IMR-90 (cell line): Measurements from ENCODE around the gene KCNMA1. TPM values are rescaled to one million over a fixed set of nuclear protein-coding genes. Genes with fewer than 3 reads are reported as not detected.

ENCODE experiments used
- ATAC-seq: fragments of 200-7000 bp; cut with Tn5 transposase; 2 replicates; pipeline ENCODE4 v1.9.1; 2020; ENCODE audit warnings: low read depth, mild to moderate bottlenecking, moderate library complexity
- BruUV-seq: library from RNA; stranded (reverse); fragments of 400-500 nt; replicated peaks from 2 replicates; lab custom pipeline; 2021; lab: Mats Ljungman, UMichigan
- CTCF ChIA-PET: fragments of 300-600 bp; formaldehyde crosslinking; extraction: SDS; loops from one replicate; lab custom pipeline; 2021; ENCODE audit warnings: antibody characterized with exemption; lab: Yijun Ruan, JAX
- POLR2A ChIA-PET: fragments of 300-600 bp; sonication (Branson Sonifier 250); formaldehyde crosslinking; loops from one replicate; lab custom pipeline; 2022; ENCODE audit warnings: antibody characterized with exemption; ENCODE audit not compliant: unreplicated experiment; lab: Charles Lee
- DNase-seq: peaks from one replicate; pipeline ENCODE4 v3.0.0; 2013
- H2AFZ ChIP-seq: replicated peaks from 2 replicates; pipeline ENCODE3; 2013; ENCODE audit warnings: low read length, mild to moderate bottlenecking; ENCODE audit not compliant: poor library complexity
- H2AK5ac ChIP-seq: 2 replicates; pipeline ENCODE4 v1.6.1; 2013; ENCODE audit warnings: low read depth, low read length, inconsistent platforms
- H2AK9ac ChIP-seq: replicated peaks from 2 replicates; pipeline ENCODE3; 2013; ENCODE audit warnings: mild to moderate bottlenecking, low read depth, low read length, moderate library complexity; ENCODE audit not compliant: poor library complexity
- H2BK120ac ChIP-seq: 2 replicates; pipeline ENCODE4 v1.6.1; 2013; ENCODE audit warnings: low read depth, low read length, inconsistent platforms
- H2BK15ac ChIP-seq: 3 replicates; pipeline ENCODE4 v1.6.1; 2013; ENCODE audit warnings: low read depth, low read length, inconsistent platforms
- H2BK20ac ChIP-seq: 2 replicates; pipeline ENCODE4 v1.6.1; 2013; ENCODE audit warnings: low read depth, mild to moderate bottlenecking, inconsistent platforms, low read length, moderate library complexity
- H2BK5ac ChIP-seq: 2 replicates; pipeline ENCODE4 v1.6.1; 2013; ENCODE audit warnings: mild to moderate bottlenecking, low read depth, low read length, inconsistent platforms; ENCODE audit not compliant: poor library complexity, severe bottlenecking
- H3K14ac ChIP-seq: replicated peaks from 2 replicates; pipeline ENCODE4 v1.6.1; 2013; ENCODE audit warnings: low read depth, low read length, inconsistent platforms
- H3K18ac ChIP-seq: 2 replicates; pipeline ENCODE4 v1.6.1; 2013; ENCODE audit warnings: low read depth, low read length, control low read depth
- H3K23ac ChIP-seq: 2 replicates; pipeline ENCODE4 v1.6.1; 2013; ENCODE audit warnings: low read depth, low read length, inconsistent platforms
- H3K27ac ChIP-seq: 2 replicates; pipeline ENCODE4 v1.5.1; 2013; ENCODE audit warnings: mild to moderate bottlenecking, control low read depth, low read length; ENCODE audit not compliant: insufficient read depth
- H3K27me3 ChIP-seq: 2 replicates; pipeline ENCODE4 v1.6.1; 2013; ENCODE audit warnings: low read length; ENCODE audit not compliant: control insufficient read depth, insufficient read depth
- H3K36me3 ChIP-seq: 2 replicates; pipeline ENCODE4 v1.6.1; 2013; ENCODE audit warnings: low read length, mixed read lengths; ENCODE audit not compliant: control insufficient read depth, insufficient read depth
- H3K4ac ChIP-seq: 2 replicates; pipeline ENCODE4 v1.6.1; 2013; ENCODE audit warnings: low read depth, low read length, inconsistent platforms
- H3K4me1 ChIP-seq: 2 replicates; pipeline ENCODE4 v1.6.1; 2013; ENCODE audit warnings: low read length, mixed read lengths; ENCODE audit not compliant: control insufficient read depth, insufficient read depth
- H3K4me2 ChIP-seq: 2 replicates; pipeline ENCODE4 v1.6.1; 2013; ENCODE audit warnings: low read depth, mild to moderate bottlenecking, control low read depth, low read length, moderate library complexity
- H3K4me3 ChIP-seq: 2 replicates; pipeline ENCODE4 v1.5.1; 2013; ENCODE audit warnings: low read depth, mild to moderate bottlenecking, control low read depth, low read length, moderate library complexity; ENCODE audit not compliant: insufficient read depth
- H3K56ac ChIP-seq: 2 replicates; pipeline ENCODE4 v1.6.1; 2013; ENCODE audit warnings: low read length, inconsistent platforms; ENCODE audit not compliant: insufficient read depth; ENCODE audit errors: extremely low read depth
- H3K79me1 ChIP-seq, 2 experiments: 2 replicates each; pipeline ENCODE4 v1.6.1; 2013; ENCODE audit warnings: low read length in 2 of 2, inconsistent platforms in 1 of 2, low read depth in 1 of 2
- H3K9ac ChIP-seq: 2 replicates; pipeline ENCODE4 v1.6.1; 2013; ENCODE audit warnings: low read depth, low read length, control low read depth
- H3K9me1 ChIP-seq: 2 replicates; pipeline ENCODE4 v1.6.1; 2013; ENCODE audit warnings: low read length, inconsistent platforms; ENCODE audit not compliant: insufficient read depth
- H3K9me3 ChIP-seq: 2 replicates; pipeline ENCODE4 v1.6.1; 2013; ENCODE audit warnings: low read length; ENCODE audit not compliant: control insufficient read depth, insufficient read depth
- H4K20me1 ChIP-seq: 2 replicates; pipeline ENCODE4 v1.6.1; 2013; ENCODE audit warnings: low read length, inconsistent platforms; ENCODE audit not compliant: insufficient read depth
- H4K5ac ChIP-seq: 2 replicates; pipeline ENCODE4 v1.6.1; 2013; ENCODE audit warnings: mild to moderate bottlenecking, low read depth, low read length, control low read depth
- H4K8ac ChIP-seq, 2 experiments: 2 replicates each; pipeline ENCODE4 v1.6.1; 2013; ENCODE audit warnings: low read depth in 2 of 2, low read length in 2 of 2, control low read depth in 1 of 2, inconsistent platforms in 1 of 2
- H4K91ac ChIP-seq: 2 replicates; pipeline ENCODE4 v1.6.1; 2013; ENCODE audit warnings: low read depth, low read length, inconsistent platforms; ENCODE audit not compliant: insufficient read depth
- CEBPB ChIP-seq: IDR thresholded peaks from 2 replicates; pipeline ENCODE4 v1.6.1; 2012; ENCODE audit warnings: low read depth, low read length, improper control_type of control experiment
- POLR2A ChIP-seq: IDR thresholded peaks from 2 replicates; pipeline ENCODE4 v1.6.1; 2012; ENCODE audit warnings: mild to moderate bottlenecking, low read depth, low read length
- RAD21 ChIP-seq: IDR thresholded peaks from 2 replicates; pipeline ENCODE4 v1.6.1; 2012; ENCODE audit warnings: low read length, improper control_type of control experiment
- SMC3 ChIP-seq: fragments of 150-350 bp; IDR thresholded peaks from 2 replicates; pipeline ENCODE4 v1.6.1; 2016; ENCODE audit warnings: low read depth, mild to moderate bottlenecking, antibody characterized with exemption, low read length, moderate library complexity
- WGBS, 2 experiments: methylation state at CpG; one replicate each; pipeline versions ENCODE4 v1.1.5 to v1.1.7; 2013; ENCODE audit warnings: missing lambda C conversion rate in 2 of 2; ENCODE audit not compliant: insufficient read length in 1 of 2; ENCODE audit errors: extremely low coverage in 2 of 2; 5-methylcytosine and 5-hydroxymethylcytosine counted together
- dilution Hi-C: fragments of 300-500 bp; cut with HindIII; formaldehyde crosslinking; loops from one replicate; pipeline ENCODE4 v1.14.3; 2018; ENCODE audit warnings: low sequenced_read_pairs; ENCODE audit not compliant: unreplicated experiment
- in situ Hi-C: fragments of 300-500 bp; cut with MboI; formaldehyde crosslinking; loops from 3 replicates; pipeline ENCODE4 v1.14.3; 2019; ENCODE audit warnings: low sequenced_read_pairs, inconsistent platforms, mixed read lengths
- intact Hi-C: fragments of 100-400 bp; cut with micrococcal nuclease; formaldehyde crosslinking; loops from 2 replicates; pipeline ENCODE4 v1.10.0; 2022
- polyA plus RNA-seq, 3 experiments: library from polyadenylated mRNA; depleted of rRNA; stranded (reverse); fragments of >200 nt; gene quantifications; 2 replicates each; pipeline ENCODE4 v1.2.3, GENCODE V29; 2012; ENCODE audit warnings: low replicate concordance in 1 of 3
- total RNA-seq: library from RNA; depleted of rRNA; stranded (reverse); fragments of >200 nt; gene quantifications from 2 replicates; pipeline ENCODE4 v1.2.3, GENCODE V29; 2012
- TF ChIP-seq, protein P1 (sequence below): conservative IDR thresholded peaks from 2 replicates; pipeline ENCODE4 v1.5.1; 2012; ENCODE audit warnings: mild to moderate bottlenecking, low read depth, low read length, improper control_type of control experiment

KCNMA1 gene
- total and polyA plus RNA-seq, 2 of the 4 experiments (the other 2 are of a cell fraction) = 25.6 to 29.6 TPM

DNA sequence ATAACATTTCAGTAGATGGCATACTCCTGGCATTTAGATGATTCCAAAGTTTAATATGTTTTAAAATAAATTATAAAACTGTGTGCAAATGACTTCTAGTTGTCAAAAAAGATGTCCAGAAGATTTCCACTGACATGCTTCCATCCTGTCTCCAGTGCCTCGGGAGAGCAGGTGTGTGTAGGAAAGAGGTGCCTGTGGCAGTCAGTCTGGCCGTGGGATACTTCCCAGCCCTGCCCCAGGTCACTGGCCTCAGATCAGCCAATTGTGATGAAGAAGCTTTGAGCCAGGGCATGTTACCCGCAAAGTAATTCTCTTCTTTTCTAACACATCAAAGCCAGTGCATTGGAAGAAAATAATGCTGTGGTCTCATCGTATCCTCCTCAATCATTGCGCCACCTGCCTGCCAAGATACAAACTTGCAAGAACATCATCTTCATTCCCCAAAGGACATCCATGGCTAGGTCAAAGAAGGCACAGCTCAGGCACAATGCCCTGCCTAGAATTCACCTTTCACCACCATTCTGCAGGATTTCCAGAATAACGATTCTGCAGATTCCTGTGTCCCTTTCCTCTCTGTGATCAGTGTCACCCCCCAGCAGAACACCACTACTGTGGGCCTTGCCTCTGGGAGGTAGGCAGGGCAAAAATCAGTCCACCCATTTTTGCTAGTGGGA, 6.3 kb upstream of the KCNMA1 start:
- DNase-seq (peak; percentile 73), ATAC-seq (peak; percentile 83)
- Histone ChIP-seq H2AK5ac (peak overlapping the region; percentile 53; the same call in 1 of the 2 replicates), H3K27me3 (peaks cover 25% of the 10 kb centered on the region), H4K91ac (no peak overlapping the region), H3K9me1 (no peaks in the 10 kb centered on the region), H3K9me3 (peaks cover 2% of the 10 kb centered on the region; the same call in 1 of the 2 replicates), H3K4me1 (no peaks in the 10 kb centered on the region), H3K18ac (no peak overlapping the region), H3K4ac (no peak overlapping the region), H4K5ac (no peak overlapping the region), H2BK5ac (no peak overlapping the region), H4K20me1 (no peaks in the 10 kb centered on the region), H3K56ac (no peak overlapping the region), H3K9ac (no peak overlapping the region), H3K23ac (no peak overlapping the region), H3K4me2 (no peak overlapping the region), H2BK15ac (no peak overlapping the region), H3K4me3 (no peak overlapping the region), H4K8ac (no peak overlapping the region), H2BK120ac (no peak overlapping the region), H2AFZ (peak overlapping the region; percentile 67), H2BK20ac (no peak overlapping the region), H3K79me1 (no peaks in the 10 kb centered on the region), H3K14ac (no peak overlapping the region), H3K27ac (no peak overlapping the region), H2AK9ac (no peak overlapping the region), H3K36me3 (no peaks in the 10 kb centered on the region)
- WGBS, 2 experiments = no CpG with 5 or more reads among the region's 6 CpGs
- intact Hi-C loops (loop anchor here (1.0 to 2.0 kb wide), 2 partner anchors 67 to 479 kb away; no protein-coding TSS in a partner anchor), in situ Hi-C loops (loop anchor here (5.0 kb wide), 2 partner anchors 392 to 477 kb away; no protein-coding TSS in a partner anchor), dilution Hi-C loops (no loop called here)
- ChIA-PET CTCF (interaction anchor here (0.6 to 1.8 kb wide), 3 partner anchors 65 to 470 kb away, joined by 3 to 11 read pairs (median 4); no protein-coding TSS in a partner anchor), POLR2A (no interaction called here)
- no TSS peak for BruUV-seq
- TF ChIP-seq CEBPB = 0 out of 2 replicates have a peak, but pooled peaks have one; percentile 15
- TF ChIP-seq RAD21 = peak; percentile 71
- peak; percentile 86 for TF ChIP-seq SMC3
- no peak for TF ChIP-seq POLR2A
- TF ChIP-seq, protein P1, sequence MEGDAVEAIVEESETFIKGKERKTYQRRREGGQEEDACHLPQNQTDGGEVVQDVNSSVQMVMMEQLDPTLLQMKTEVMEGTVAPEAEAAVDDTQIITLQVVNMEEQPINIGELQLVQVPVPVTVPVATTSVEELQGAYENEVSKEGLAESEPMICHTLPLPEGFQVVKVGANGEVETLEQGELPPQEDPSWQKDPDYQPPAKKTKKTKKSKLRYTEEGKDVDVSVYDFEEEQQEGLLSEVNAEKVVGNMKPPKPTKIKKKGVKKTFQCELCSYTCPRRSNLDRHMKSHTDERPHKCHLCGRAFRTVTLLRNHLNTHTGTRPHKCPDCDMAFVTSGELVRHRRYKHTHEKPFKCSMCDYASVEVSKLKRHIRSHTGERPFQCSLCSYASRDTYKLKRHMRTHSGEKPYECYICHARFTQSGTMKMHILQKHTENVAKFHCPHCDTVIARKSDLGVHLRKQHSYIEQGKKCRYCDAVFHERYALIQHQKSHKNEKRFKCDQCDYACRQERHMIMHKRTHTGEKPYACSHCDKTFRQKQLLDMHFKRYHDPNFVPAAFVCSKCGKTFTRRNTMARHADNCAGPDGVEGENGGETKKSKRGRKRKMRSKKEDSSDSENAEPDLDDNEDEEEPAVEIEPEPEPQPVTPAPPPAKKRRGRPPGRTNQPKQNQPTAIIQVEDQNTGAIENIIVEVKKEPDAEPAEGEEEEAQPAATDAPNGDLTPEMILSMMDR = peak; percentile 71
